ENCODE data around the gene METAP2.
"Not testable (repeated sequence)": the region's sequence is repeated elsewhere in the genome, so short reads cannot be mapped to it uniquely, and the experiment has no call there.

The METAP2 gene

GRCh38 chr12:95473884-95474659 is at the start of gene METAP2:
Gene METAP2 (plus strand): TSS chr12:95474152. CDS start chr12:95474180, 28 bp downstream.
- DNase-seq, result peak; percentile 89 to 91

DNA sequence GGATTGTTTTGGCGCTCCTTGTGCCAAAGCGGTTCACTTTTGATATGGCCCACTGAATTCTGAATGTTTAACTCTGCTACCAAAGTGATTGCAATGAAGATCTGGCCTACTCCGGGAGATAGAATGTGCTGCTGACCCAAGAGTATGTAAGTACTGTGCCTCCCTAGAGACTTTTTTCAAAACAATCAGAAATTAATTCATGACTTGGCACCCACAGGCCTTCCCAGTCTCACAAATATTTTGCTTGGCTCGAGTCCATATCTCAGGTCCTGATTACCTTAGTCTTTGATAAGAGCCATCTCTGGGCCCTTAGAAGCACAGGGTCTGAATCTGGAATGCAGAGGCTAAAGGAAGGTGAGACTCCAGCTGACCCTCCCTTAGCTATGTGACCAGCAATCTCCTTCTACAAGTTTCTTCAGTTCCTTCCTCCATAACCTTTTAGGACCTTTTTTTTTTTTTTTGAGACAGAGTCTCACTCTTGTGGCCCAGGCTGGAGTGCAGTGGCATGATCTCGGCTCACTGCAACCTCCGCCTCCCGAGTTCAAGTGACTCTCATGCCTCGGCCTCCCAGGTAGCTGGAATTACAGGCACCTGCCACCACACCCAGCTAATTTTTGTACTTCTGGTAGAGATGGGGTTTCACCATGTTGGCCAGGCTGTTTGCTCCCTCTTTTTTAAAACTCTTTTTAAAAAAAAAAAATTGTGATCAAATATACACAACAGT is 49.5 kb upstream of the METAP2 start:
- DNase-seq, result no peak

GRCh38 chr12:95429172-95429510 is 44.8 kb upstream of the METAP2 start:
- DNase-seq, result no peak

GRCh38 chr12:95431120-95431519 is 42.8 kb upstream of the METAP2 start:
- no peak for DNase-seq

DNA sequence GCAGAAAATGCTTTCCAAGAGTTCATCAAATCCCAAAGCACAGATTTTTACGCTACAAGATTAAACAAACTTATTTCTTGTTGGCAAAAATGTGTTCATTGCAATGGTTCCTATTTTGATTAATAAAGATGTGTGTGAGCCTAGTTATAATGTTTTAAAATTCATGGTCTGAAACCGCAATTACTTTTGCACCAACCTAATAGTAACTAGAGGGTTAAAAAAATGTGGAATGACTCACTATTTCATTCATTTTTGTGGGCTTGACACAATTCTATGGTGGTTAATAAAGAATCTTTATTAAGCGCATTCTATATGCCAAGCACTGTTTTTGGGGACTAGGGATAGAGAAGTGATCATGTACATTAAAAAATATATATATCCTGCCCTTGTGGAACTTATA is 38.6 kb upstream of the METAP2 start:
- no peak for DNase-seq

- no peak for DNase-seq
These were observed 36.4 kb upstream of the METAP2 start for GRCh38 chr12:95437565-95437964.

GRCh38 chr12:95439461-95440230 is 34.3 kb upstream of the METAP2 start:
- no peak for DNase-seq

GRCh38 chr12:95440401-95440800 is 33.6 kb upstream of the METAP2 start:
- no peak for DNase-seq

DNA sequence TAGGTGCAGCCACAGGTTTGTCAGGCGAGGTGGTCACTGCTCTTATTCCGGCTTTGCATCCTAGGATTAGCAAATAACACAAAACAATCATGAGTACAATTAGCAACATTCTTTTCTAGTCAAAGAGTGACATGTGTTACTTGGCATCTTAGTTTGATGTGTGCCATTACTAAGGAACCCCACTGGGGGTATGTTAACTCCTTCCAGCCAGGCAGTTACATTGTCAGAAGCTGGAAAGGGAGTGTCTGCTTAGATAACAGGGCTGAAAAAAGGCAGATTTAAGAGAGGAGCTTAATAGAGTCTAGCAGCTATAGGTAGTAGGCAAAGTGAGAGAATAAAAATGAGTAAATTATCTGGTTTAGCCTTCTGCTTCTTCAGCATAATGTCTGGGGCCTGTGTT is 30.5 kb upstream of the METAP2 start:
- DNase-seq, result no peak

GRCh38 chr12:95445099-95445498 is 28.9 kb upstream of the METAP2 start:
- not testable (repeated sequence) for DNase-seq

GRCh38 chr12:95445884-95446505 is 28.0 kb upstream of the METAP2 start:
- no peak for DNase-seq

DNA sequence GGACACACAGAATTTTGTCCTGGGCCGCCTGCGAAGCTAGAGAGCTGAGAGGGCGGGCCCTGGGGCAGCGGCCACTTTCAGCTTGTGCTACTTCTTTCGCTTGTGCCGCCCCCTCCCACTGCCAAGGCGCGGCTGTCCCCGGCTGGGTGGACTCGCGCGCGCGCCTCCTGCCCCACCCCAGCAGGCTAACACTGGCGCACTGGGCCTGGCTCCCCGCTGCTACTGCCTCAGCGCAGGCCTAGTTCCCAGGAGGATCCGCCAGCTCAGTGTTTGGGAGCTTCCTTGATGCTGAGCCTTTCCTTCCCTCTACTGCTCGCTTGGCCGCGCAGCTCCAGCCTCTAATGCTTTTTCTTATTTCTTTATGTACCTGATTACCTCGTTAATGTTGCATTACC is 27.4 kb upstream of the METAP2 start:
- no peak for DNase-seq

- not testable (repeated sequence) for DNase-seq
These were observed 24.3 kb upstream of the METAP2 start for GRCh38 chr12:95449656-95450055.

GRCh38 chr12:95452501-95452900 is 21.5 kb upstream of the METAP2 start:
- not testable (repeated sequence) for DNase-seq

DNA sequence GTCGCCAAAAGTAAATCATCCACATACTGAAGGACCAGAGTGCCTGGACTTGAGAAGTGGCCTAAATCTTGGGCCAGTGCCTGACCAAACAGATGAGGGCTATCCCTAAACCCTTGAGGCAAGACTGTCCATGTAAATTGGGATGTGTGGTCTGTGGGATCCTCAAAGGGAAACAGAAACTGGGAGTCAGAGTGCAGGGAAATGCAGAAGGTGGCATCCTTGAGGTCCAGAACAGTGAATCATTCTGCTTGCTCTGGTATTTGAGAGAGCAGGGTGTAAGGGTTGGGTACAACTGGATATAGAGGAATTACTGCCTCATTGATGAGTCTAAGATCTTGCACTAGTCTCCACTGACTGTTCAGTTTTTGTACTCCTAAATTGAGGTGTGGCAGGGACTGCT is 20.1 kb upstream of the METAP2 start:
- not testable (repeated sequence) for DNase-seq

- not testable (repeated sequence) for DNase-seq
These were observed 19.2 kb upstream of the METAP2 start for GRCh38 chr12:95454780-95455215.

DNA sequence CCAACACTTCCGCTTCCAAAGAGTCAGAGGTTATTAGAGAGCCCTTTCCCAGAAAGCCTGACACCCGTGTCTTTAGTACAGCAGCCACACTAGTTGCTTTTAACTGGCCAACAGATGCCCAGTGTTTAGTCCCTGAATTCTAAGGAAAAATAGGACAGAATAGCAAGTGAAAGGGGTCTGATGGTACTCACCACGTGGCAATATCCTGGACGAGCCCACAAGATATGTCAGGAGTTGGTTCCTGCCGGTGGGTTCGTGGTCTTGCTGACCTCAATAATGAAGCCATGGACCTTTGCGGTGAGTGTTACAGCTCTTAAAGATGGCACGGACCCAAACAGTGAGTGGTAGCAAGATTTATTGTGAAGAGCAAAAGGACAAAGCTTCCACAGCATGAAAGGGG is 16.3 kb upstream of the METAP2 start:
- not testable (repeated sequence) for DNase-seq

DNA sequence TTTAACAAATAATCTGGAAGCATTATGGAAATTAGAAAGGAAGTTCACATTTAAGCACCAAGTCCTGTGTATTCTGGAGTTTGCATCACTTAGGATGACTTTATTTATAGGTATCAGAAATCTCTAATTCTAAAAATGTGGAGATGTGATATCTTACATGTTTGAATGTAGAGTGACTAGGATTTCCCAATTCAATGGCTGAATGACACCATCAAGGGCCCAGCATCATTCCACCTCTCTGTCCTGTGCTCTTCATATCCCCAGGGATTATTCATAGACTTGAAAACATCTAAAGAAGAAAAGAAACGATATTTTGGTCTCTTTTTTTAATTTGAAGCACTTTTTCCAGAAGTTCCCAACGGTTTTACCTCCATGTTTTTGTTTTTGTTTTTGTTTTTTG is 15.2 kb upstream of the METAP2 start:
- DNase-seq, result no peak

- DNase-seq, result no peak
These were observed 14.6 kb upstream of the METAP2 start for GRCh38 chr12:95459310-95459709.

DNA sequence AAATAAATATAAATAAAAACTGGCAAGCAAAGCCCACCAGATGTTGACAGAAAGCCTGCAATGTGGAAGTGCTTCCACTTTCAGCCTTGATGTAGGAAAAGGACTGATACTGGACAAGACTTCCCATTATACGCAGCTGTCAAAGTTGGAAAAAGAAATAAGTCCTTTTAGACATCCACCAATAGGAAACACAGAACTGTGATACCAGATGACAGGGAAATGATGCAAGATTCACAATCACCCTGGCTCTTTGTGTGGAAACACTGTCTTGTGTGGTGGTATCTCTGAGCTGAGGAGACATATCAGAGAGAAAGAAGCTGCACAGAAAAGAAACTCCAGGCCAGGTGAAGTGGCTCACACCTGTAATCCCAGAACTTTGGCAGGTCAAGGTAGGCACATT is 13.8 kb upstream of the METAP2 start:
- no peak for DNase-seq

DNA sequence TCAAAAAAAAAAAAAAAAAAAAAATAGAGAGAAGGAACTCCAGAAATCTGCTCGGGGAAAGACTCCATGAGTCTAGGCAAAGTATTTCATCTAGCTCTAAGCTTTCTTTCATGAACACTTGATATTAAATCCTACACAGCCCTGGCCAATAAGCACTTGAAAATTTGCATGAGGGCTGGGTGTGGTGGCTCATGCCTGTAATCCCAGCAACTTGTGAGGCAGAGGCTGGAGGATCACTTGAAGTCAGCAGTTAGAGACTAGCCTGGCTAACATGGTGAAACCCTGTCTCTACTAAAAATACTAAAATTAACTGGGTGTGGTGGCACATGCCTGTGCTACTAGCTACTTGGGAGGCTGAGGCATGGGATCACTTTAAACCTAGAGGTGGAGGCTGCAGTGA is 13.1 kb upstream of the METAP2 start:
- no peak for DNase-seq

DNA sequence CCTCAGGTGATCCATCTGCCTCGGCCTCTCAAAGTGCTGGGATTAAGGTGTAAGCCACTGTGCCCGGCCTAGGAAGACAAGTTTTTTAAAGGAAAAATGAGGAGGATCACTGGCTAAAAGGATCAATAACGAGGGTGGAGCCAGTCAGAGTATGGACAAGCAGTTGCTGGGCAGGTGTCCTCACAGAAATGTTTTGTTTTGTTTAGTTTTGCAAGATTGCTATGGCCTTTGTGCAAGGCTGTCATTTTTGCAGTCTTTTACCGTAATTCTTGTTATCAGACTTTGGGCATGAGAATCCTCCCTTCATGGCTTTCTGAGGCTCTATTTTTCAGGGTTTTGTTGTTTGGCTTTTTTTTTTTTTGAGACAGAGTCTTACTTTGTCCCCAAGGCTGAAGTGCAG is 11.9 kb upstream of the METAP2 start:
- DNase-seq, result no peak

- no peak for DNase-seq
These were observed 11.4 kb upstream of the METAP2 start for GRCh38 chr12:95462551-95462950.
